HG02973 (cell line): Measurements from ENCODE around the gene PNPLA5.
"Not testable (repeated sequence)": the region's sequence is repeated elsewhere in the genome, so short reads cannot be mapped to it uniquely, and the experiment has no call there.

Experiments
- ATAC-seq: cut with Tn5 transposase; IDR thresholded peaks from one replicate; pipeline ENCODE4 v1.9.1; 2021; ENCODE audit warnings: moderate library complexity; ENCODE audit not compliant: unreplicated experiment

PNPLA5 gene

DNA sequence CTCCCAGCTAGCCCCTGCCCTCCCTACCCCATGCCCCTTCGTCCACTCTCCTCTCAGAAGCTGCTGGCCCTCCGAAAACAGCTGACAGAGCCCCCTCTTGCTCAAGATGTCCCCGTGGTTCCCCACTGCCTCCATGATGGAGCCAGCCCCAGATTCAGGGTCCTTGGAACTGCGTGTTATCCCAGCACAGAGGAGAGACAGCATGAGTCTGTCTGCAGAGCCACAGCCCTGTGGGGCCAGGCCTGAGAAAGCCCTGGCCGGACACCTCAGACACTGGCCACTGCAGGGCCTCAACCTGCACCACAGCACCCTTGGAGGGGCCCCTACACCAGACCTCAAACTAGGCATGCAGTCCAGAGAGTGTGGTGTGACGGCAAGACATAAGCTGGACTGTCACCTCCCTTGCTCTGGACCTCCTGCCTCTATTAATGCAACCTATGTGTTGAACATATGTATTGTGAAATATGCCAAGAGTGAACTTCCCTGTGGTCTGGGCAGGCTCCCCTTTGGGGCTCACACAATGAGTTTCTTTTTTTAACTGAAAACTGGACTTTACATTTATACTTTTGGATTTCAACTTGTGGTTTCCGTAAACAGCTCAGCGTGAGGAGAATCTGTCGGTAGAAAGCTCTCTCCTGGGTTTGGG lies 9.6 kb downstream of the PNPLA5 start:
- ATAC-seq = no peak

- ATAC-seq = no peak
Observed at GRCh38 chr22:43881091-43882061, 10.4 kb downstream of the PNPLA5 start.

DNA sequence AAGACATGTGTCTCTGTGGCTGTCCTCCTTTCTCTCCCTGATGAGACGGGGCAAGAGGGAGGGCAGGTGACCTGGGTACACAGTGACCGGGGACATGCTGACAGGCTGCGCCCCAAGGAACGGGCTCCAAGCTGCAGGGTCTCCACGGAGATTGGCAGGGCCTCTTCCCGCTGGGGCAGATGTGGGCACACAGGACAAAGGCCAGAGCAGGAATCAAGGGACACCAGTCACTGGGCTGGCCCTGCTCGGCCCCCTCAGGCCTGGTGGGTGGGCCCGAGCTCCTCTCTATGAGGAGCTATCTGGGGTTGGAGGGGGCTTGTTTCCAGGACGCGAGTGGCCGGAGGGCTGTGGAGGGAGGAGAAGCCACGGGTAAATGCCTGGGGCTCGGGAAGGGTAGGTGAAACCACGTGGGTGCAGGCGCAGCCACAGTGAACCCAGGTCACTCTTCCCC lies 11.2 kb downstream of the PNPLA5 start:
- ATAC-seq = no peak

- ATAC-seq = no peak
Observed at GRCh38 chr22:43879901-43880540, 11.8 kb downstream of the PNPLA5 start.

- no peak for ATAC-seq
Observed at GRCh38 chr22:43878831-43879550, 12.8 kb downstream of the PNPLA5 start.

DNA sequence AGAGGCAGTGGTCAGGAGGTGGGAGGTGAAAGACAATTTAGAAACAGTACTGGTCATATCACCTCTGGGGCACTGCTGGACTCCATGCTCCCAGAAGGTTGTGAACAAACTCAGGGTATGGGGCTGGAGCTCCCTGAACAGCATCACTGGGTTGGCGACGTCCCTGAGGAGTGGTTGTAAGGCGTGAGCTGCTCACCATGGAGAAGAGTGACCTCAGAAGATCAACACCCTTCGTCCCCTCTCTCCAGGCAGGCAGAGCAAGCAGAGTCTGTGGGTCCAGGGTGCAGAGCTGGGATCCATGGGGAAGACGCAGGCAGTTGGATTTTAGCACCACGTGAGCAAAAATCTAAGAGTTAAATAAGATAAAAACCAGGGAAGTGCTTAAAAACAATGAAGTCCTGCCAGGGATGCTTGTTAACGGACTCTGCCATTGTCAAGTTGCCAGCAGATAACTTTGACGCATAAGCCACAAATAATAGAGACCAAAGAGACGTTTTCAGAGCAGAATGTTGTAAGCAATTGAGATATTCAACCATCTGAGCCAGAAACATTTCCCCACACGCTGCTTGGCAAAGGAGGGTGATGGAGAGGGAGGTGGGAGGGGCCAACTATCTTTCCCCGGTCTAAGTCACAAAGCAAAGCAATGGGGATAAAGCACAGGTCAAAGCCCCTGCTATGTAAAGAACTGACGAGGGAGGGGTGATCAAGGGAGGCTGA lies 13.6 kb downstream of the PNPLA5 start:
- ATAC-seq = no peak

- ATAC-seq = no peak
Observed at GRCh38 chr22:43876866-43877509, 14.8 kb downstream of the PNPLA5 start.

GRCh38 chr22:43869799-43870198 lies 22.0 kb downstream of the PNPLA5 start:
- ATAC-seq = no peak

- ATAC-seq = not testable (repeated sequence)
Observed at GRCh38 chr22:43869001-43869400, 22.8 kb downstream of the PNPLA5 start.

DNA sequence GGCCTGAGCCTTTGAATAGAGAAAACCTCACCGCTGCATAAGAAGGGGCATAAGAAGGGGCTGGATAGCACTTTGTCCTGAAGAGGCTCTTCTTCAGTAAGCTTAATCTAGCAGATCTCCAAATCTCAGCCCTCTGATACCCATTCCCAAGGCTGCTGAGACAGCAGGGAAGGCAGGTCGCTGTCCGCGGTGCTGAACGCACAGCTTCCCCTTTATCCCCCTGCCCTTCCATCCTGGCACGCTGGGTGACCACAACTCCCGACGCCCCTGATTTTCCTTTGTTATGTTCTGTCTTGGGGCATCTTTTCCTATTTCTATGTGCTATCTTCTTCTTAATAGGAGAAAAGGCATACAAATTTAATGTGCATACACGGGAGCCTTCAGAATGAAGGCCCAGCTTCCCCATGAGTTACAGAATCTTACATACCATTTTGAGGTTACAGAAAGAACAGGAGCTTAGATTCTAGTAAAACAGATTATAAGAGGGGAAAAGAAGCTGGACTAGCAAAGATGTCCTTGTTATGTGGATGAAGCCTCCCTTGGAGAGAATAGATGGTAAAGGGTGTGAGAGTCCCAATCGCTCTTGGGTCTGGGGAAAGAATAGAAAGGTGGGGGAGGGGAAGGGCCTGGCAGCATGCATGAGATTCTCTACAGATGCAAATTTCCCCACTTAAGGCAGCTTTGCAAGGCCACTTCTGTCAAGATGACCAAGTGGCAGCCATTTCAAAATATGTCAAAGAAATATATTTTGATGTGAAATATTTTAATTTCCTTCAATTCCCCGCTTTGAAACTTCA lies 23.8 kb downstream of the PNPLA5 start:
- no peak for ATAC-seq

- ATAC-seq = no peak
Observed at GRCh38 chr22:43862882-43863202, 29.0 kb downstream of the PNPLA5 start.

DNA sequence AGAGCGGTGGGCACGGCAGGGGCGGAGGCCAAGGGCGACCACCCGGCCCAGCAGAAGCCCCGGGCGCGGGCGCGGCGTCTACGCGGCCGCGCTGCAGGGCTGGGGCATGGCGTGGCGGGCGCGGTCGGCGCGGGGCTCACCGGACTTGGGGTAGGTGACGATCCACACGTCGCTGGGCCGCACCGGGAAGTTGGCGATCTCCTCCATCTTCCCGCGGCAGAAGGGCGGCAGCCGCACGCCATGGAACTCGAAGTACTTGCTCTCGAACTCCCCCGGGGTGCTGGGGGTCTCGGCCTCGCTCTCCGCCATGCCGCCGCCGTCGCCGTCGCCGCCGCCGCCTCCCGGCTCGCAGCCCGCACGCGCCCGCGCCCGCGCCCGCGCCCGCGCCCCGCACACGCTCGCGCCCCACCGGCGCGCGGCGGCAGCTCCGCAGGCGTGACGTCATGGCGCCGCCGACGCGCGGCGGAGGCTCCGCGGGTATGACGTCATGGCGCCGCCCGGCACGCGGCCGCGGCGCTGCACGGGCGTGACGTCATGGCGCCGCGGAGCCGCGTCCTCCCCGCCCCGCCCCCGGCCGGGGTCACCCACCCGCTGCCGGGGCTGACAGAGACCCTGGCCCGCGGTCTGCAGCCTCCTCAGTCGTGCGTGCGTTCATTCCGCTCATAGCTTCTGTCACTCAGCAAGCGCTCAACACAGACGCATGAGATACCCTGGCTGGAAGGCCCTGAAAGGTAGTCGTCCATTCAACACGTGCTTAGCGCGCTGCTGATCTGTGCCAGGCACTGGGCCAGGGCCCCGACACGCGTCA lies 29.5 kb downstream of the PNPLA5 start, which contains the start of gene SULT4A1:
SULT4A1 (minus strand) TSS at position 440 of the 808 bp plus-strand sequence; CDS start at position 309, 131 bp downstream.
- no peak for ATAC-seq

- no peak for ATAC-seq
Observed at GRCh38 chr22:43861529-43861928, 30.3 kb downstream of the PNPLA5 start.

DNA sequence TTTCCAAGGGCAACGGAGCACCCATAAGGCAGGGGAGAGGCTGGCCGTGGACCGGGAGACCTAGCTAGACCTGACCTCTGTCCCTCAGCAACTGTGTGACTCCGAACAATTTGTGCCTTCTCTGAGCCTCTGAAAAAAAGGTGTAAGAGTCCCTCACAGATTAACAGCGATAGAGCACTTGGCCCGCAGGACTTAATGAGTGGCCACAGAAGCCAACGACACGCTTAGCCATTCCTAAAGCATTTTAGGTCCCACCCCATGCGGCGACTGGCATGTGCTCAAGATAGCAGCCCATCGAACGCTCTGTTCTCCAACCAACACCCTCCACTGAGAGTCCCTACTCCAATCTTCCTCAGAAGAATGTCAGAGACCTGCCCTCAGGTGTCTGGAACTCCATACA lies 31.0 kb downstream of the PNPLA5 start:
- ATAC-seq = no peak

DNA sequence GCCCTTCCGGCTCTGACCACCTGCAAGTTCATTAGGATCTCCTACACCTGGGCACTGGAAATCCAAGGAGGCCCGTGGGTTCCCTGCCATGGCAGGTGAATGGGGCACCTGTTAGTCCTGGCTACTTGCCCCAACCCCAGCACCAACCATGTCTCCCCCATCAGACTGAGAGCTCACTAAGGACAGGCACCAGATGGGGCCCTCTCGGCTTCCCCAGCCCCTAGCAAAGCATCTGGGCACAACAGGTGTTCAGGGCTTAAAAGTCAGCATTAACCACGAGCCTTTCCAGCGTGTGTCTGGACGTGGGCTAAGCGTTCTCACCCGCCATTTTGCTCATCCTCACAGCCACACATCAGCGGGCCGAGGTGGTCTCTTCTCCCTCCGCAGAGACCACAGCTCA lies 31.7 kb downstream of the PNPLA5 start:
- no peak for ATAC-seq

DNA sequence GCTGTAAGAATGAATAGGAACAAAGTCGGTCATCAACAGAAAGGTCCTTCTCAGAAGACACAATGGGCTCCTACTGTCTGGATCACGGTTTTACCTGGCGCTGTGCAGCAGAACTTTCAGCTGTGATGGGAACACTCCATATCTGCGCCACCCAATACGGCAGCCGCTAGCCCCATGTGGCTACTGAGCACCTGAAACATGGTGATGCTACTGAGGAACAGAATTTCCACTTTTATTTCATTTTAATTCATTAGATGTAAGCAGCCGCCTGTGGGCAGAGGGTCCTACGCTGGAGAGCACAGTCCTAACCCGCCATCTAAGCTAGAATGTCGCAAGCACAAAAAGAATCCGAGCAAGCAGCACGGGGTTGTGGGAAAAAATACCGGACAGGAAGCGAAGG lies 32.2 kb downstream of the PNPLA5 start:
- no peak for ATAC-seq

GRCh38 chr22:43859176-43859575 lies 32.6 kb downstream of the PNPLA5 start:
- no peak for ATAC-seq
